GM12865 (cell line): ENCODE measurements around the gene CENPK.
A peak's percentile ranks its signal among the peaks of the same experiment; 100 is the strongest.

ENCODE experiments used
- DNase-seq: peaks from one replicate; pipeline ENCODE4 v3.0.0; 2010; ENCODE audit warnings: low read depth
- H3K4me3 ChIP-seq: 2 replicates; pipeline ENCODE4 v1.5.1; 2011; ENCODE audit warnings: mild to moderate bottlenecking, low read depth, low read length, control low read depth
- TF ChIP-seq, protein P1 (sequence below): IDR thresholded peaks from 2 replicates; pipeline ENCODE4 v1.5.1; 2011; ENCODE audit warnings: low read length, control low read depth, low read depth, inconsistent platforms; ENCODE audit not compliant: insufficient read depth; ENCODE audit errors: missing control alignments

The CENPK gene

DNA sequence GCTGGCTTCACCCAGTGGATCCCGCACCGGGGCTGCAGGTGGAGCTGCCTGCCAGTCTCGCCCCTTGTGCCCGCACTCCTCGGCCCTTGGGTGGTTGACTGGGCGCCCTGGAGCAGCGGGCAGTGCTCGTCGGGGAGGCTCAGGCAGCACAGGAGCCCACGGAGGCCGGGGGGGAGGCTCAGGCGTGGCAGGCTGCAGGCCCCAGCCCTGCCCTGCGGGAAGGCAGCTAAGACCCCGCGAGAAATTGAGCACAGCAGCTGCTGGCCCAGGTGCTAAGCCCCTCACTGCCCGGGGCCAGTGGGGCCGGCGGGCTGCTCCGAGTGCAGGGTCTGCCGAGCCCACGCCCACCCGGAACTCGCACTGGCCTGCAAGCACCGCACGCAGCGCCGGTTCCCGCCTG lies 77.6 kb downstream of the CENPK start:
- DNase-seq, result no peak
- no peak overlapping the region for H3K4me3 ChIP-seq
- TF ChIP-seq, protein P1, sequence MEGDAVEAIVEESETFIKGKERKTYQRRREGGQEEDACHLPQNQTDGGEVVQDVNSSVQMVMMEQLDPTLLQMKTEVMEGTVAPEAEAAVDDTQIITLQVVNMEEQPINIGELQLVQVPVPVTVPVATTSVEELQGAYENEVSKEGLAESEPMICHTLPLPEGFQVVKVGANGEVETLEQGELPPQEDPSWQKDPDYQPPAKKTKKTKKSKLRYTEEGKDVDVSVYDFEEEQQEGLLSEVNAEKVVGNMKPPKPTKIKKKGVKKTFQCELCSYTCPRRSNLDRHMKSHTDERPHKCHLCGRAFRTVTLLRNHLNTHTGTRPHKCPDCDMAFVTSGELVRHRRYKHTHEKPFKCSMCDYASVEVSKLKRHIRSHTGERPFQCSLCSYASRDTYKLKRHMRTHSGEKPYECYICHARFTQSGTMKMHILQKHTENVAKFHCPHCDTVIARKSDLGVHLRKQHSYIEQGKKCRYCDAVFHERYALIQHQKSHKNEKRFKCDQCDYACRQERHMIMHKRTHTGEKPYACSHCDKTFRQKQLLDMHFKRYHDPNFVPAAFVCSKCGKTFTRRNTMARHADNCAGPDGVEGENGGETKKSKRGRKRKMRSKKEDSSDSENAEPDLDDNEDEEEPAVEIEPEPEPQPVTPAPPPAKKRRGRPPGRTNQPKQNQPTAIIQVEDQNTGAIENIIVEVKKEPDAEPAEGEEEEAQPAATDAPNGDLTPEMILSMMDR, result no peak

DNA sequence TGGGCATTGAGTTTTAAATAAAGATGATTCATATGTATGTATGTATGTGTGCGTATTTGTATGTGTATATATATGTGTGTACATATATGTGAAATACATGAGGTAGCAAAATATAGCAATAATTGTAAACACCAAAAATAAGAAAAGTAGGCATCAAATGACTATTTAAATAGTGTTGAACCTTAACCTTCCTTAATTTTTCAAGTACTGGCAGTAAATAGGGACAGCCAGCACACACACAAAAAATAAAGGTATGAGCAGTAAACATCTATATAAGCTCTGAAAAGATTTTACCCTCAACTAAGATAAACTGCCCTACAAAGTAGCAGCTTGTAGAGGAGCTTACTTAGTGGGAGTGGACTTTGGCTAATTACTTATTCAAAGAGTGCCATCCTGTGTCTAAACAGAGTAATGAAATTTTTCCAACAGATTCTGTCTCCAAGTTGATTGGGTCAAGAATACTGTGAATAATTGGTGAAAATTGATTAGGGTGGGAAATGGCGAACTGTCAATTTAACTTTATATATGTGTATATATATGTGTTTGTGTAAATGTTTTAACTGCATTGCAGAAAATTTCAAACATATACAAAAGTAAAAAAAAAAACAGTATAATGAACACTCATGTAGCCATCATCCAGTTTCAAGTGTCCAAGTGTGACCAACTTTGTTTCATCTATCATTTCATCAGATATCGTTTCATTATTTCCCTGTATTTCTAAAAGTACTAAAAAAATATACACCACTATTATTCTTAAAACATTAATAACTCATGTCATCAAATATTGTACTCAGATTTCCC lies 79.2 kb downstream of the CENPK start:
- peak overlapping the region; percentile 92 for H3K4me3 ChIP-seq
- peak; percentile 66 for DNase-seq
- TF ChIP-seq, protein P1, result peak; percentile 35

DNA sequence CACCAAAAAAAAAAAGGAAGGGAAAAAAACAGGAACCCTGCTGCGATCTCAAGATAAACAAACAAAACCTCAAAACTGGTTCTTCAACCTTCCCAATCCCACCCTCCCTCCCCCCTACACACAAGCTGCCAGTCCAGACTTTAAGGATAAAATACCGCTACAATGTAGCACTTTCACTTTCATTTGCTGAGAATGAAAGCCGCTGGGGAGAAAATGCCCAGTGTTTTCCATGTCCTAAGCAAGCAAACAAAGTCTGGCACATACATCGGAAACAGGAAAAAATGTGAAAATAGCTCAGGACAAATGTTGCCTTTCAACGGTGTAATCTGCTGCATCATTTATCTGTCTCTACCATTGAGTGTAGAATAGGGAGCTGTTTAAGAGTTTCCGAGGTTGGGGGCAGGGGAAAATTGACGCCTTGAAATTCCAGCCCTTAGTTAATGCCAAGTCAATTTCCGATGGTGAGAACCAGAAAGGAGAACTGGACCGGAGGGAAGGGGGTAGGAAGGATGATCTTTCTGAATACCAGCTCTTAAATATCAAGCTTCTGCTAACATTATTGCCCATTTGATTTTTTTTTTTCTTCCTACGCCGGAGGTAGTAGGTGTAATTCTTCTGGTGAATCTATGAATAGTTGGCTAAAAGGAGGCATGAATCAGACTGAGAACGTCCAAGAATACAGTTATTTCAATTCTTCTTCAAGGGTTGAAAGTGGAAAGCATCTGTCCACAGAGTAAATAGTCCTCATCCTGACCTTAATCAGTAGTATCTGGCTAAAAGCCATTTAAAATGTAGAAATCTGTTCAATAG lies 80.0 kb downstream of the CENPK start:
- TF ChIP-seq, protein P1, result no peak
- peak overlapping the region; percentile 92 for H3K4me3 ChIP-seq
- peak; percentile 23 for DNase-seq

DNA sequence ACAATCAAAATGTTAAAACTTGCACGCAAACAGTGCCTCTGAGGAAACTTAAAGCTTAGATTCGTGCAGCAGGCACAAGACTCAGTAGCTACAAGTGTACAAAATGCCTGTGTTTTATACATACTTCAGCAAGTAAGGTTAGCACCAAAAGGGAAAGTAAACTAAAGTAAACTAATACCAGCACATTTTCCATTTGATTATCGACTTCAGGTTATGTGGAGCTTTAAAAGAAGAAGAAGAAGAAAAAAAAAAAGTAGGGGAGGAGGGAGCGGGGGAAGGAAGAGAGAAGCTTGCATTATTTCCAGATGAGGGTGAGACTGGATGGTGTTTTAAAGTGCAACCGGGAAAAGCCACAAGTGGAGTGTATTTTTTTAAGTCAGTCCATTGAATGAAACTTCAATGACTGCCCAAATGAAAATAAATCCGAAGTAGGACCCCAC lies 80.7 kb downstream of the CENPK start:
- TF ChIP-seq, protein P1, result no peak
- DNase-seq, result peak; percentile 7
- H3K4me3 ChIP-seq, result peak overlapping the region; percentile 92

DNA sequence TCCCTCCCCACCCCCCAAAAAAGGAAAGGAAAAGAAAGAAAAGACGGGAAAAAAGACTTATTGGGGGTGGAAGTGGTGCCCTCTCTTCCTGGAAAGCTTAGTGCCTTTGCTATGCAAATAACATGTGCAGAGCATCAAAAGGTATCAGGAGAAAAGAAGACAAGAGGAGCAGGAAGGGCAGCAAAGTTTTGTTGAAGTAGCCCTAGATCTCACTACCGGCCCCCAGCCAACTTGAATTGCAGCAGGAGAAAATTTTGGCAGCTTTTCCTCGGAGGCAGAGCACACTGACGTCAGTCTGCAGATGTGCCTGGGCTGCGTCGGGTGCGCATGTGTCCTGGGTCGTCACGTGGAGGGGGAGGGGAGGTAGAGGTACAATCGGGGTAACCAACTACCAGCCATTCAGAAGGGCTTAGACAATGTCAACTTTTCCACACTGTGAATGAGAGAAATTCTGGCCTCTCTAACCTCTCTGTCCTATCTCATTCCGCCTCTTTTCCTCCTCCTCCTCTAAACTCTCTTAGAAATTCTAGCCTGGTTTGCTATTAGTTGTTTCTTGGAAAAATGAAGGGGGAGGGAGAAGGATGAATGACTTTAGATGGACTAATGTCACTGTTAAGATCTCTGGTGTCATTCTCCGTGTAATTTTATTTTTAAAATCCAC lies 81.2 kb downstream of the CENPK start, which contains the start of gene ADAMTS6:
Gene ADAMTS6, minus strand, starts transcription at position 286 of the 661 bp plus-strand sequence. CDS start 8,247 bp downstream, outside the sequence.
- TF ChIP-seq, protein P1, result no peak
- peak; percentile 90 for DNase-seq

DNA sequence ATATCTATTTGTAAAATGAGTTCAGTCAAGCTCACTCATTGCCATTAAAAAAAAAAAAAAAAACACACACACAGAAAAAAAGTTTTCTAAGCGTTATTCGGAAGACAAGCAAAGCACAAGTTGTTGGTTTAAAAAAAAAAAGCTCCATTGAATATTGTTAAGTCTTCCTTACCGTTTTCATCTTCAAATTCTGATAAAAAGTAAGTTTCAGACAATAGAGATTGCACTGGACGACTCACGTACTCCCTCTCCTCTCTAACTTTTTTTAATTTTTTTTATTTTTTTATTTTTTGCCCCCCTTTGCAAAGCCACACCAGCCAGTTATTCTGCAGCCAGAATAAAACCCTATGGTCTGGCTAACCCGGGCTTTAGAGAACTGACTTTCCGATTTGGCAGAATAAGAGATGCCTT lies 81.8 kb downstream of the CENPK start:
- peak overlapping the region; percentile 92 for H3K4me3 ChIP-seq
- DNase-seq, result no peak
- TF ChIP-seq, protein P1, result no peak

More for the DNA sequence above, 81.2 kb downstream of the CENPK start, which contains the start of gene ADAMTS6:
- peak within 1 kb of the TSS; percentile 92 for H3K4me3 ChIP-seq
